ENCODE results near the gene FLOT1. TPM values are rescaled to one million over a fixed set of nuclear protein-coding genes. Genes with fewer than 3 reads are reported as not detected.

FLOT1 gene
- total and polyA plus RNA-seq, 2 of the 4 experiments (the other 2 are of a cell fraction), result 96.2 to 162 TPM

Small RNA genes lying within 50 kb of the gene (microRNA-seq; reads per million reads assigned to microRNA genes)
- gene RF00019 (ENCODE audit: insufficient read depth, insufficient read length) (not detected), gene RN7SL353P (ENCODE audit: insufficient read depth, insufficient read length) (not detected)

Small RNA genes lying within 50 kb of the gene (small RNA-seq; reads per million reads assigned to genes)
- gene RF00019 (0 reads per million in 5 experiments), gene RN7SL353P (0 reads per million in 5 experiments)

Other genes with a start within 250 kb of the FLOT1 start
- 33.9 and 40.5 TPM in 2 replicates for gene GNL1, start 186.2 kb downstream of the FLOT1 start, total RNA-seq (2012; rRNA removed)
- gene GNL1, start 186.2 kb downstream of the FLOT1 start, polyA plus RNA-seq (2012; rRNA removed), result 43.7 and 44.0 TPM in 2 replicates
- 7.2 TPM in 2 replicates for gene PRR3, start 185.4 kb downstream of the FLOT1 start, total RNA-seq (2012; rRNA removed)
- 16.7 and 17.3 TPM in 2 replicates for gene PRR3, start 185.4 kb downstream of the FLOT1 start, polyA plus RNA-seq (2012; rRNA removed)
- 47.5 and 48.6 TPM in 2 replicates for gene ABCF1, start 171.2 kb downstream of the FLOT1 start, total RNA-seq (2012; rRNA removed)
- gene ABCF1, start 171.2 kb downstream of the FLOT1 start, polyA plus RNA-seq (2012; rRNA removed), result 35.8 and 39.1 TPM in 2 replicates
- gene PPP1R10, start 125.4 kb downstream of the FLOT1 start, total RNA-seq (2012; rRNA removed), result 16.1 and 18.8 TPM in 2 replicates
- 21.2 TPM in 2 replicates for gene PPP1R10, start 125.4 kb downstream of the FLOT1 start, polyA plus RNA-seq (2012; rRNA removed)
- gene MRPS18B, start 124.8 kb downstream of the FLOT1 start, total RNA-seq (2012; rRNA removed), result 71.7 and 82.3 TPM in 2 replicates
- 51.2 and 59.8 TPM in 2 replicates for gene MRPS18B, start 124.8 kb downstream of the FLOT1 start, polyA plus RNA-seq (2012; rRNA removed)
- gene ATAT1, start 115.8 kb downstream of the FLOT1 start, total RNA-seq (2012; rRNA removed), result 3.3 and 5.6 TPM in 2 replicates
- gene ATAT1, start 115.8 kb downstream of the FLOT1 start, polyA plus RNA-seq (2012; rRNA removed), result 13.2 and 15.5 TPM in 2 replicates
- gene C6orf136, start 95.6 kb downstream of the FLOT1 start, total RNA-seq (2012; rRNA removed), result 1.1 and 1.4 TPM in 2 replicates
- 11.7 and 12.8 TPM in 2 replicates for gene C6orf136, start 95.6 kb downstream of the FLOT1 start, polyA plus RNA-seq (2012; rRNA removed)
- gene DHX16, start 69.7 kb downstream of the FLOT1 start, total RNA-seq (2012; rRNA removed), result 43.9 and 48.4 TPM in 2 replicates
- gene DHX16, start 69.7 kb downstream of the FLOT1 start, polyA plus RNA-seq (2012; rRNA removed), result 47.9 and 48.3 TPM in 2 replicates
- 31.9 and 32.8 TPM in 2 replicates for gene PPP1R18, start 56.0 kb downstream of the FLOT1 start, total RNA-seq (2012; rRNA removed)
- 129 and 134 TPM in 2 replicates for gene PPP1R18, start 56.0 kb downstream of the FLOT1 start, polyA plus RNA-seq (2012; rRNA removed)
- 1.7 and 2.2 TPM in 2 replicates for gene NRM, start 51.7 kb downstream of the FLOT1 start, total RNA-seq (2012; rRNA removed)
- 27.0 and 29.1 TPM in 2 replicates for gene NRM, start 51.7 kb downstream of the FLOT1 start, polyA plus RNA-seq (2012; rRNA removed)
- 3.6 and 4.5 TPM in 2 replicates for gene MDC1, start 25.4 kb downstream of the FLOT1 start, total RNA-seq (2012; rRNA removed)
- gene MDC1, start 25.4 kb downstream of the FLOT1 start, polyA plus RNA-seq (2012; rRNA removed), result 12.1 and 12.4 TPM in 2 replicates
- gene TUBB, start 22.3 kb downstream of the FLOT1 start, total RNA-seq (2012; rRNA removed), result 1,207 and 1,401 TPM in 2 replicates
- gene TUBB, start 22.3 kb downstream of the FLOT1 start, polyA plus RNA-seq (2012; rRNA removed), result 2,004 and 2,008 TPM in 2 replicates
- gene IER3, start 1.9 kb upstream of the FLOT1 start, total RNA-seq (2012; rRNA removed), result 38.4 and 65.8 TPM in 2 replicates
- 159 and 163 TPM in 2 replicates for gene IER3, start 1.9 kb upstream of the FLOT1 start, polyA plus RNA-seq (2012; rRNA removed)
- gene DDR1, start 141.8 kb upstream of the FLOT1 start, total RNA-seq (2012; rRNA removed), result 5.6 and 6.7 TPM in 2 replicates
- 17.8 and 19.6 TPM in 2 replicates for gene DDR1, start 141.8 kb upstream of the FLOT1 start, polyA plus RNA-seq (2012; rRNA removed)
- 6.9 and 13.4 TPM in 2 replicates for gene GTF2H4, start 165.5 kb upstream of the FLOT1 start, total RNA-seq (2012; rRNA removed)
- 29.5 and 30.8 TPM in 2 replicates for gene GTF2H4, start 165.5 kb upstream of the FLOT1 start, polyA plus RNA-seq (2012; rRNA removed)
- gene VARS2, start 171.6 kb upstream of the FLOT1 start, total RNA-seq (2012; rRNA removed), result 6.9 and 7.2 TPM in 2 replicates
- 13.3 and 14.0 TPM in 2 replicates for gene VARS2, start 171.6 kb upstream of the FLOT1 start, polyA plus RNA-seq (2012; rRNA removed)
- not detected in 2 replicates for gene SFTA2, start 189.5 kb upstream of the FLOT1 start, total RNA-seq (2012; rRNA removed)
- gene SFTA2, start 189.5 kb upstream of the FLOT1 start, polyA plus RNA-seq (2012; rRNA removed), result not detected in 2 replicates
- gene MUCL3, start 198.3 kb upstream of the FLOT1 start, total RNA-seq (2012; rRNA removed), result not detected in 2 replicates
- gene MUCL3, start 198.3 kb upstream of the FLOT1 start, polyA plus RNA-seq (2012; rRNA removed), result not detected in 2 replicates
- not detected in 2 replicates for gene MUC21, start 241.0 kb upstream of the FLOT1 start, total RNA-seq (2012; rRNA removed)
- gene MUC21, start 241.0 kb upstream of the FLOT1 start, polyA plus RNA-seq (2012; rRNA removed), result not detected in 2 replicates